Measurements from ENCODE around the gene CHCHD6. TPM values are rescaled to one million over a fixed set of nuclear protein-coding genes. Genes with fewer than 3 reads are reported as not detected.

CHCHD6 gene
- total RNA-seq, 4 donors from 2014 or later = 7.5 to 21.9 (median 16.3) TPM

GRCh38 chr3:126889276-126890201, 185.5 kb downstream of the CHCHD6 start:
- Histone ChIP-seq H3K36me3 (no peaks in the 10 kb centered on the region), H3K27me3 (no peaks in the 10 kb centered on the region), H3K4me3 (no peak overlapping the region), H3K9me3 (no peaks in the 10 kb centered on the region), H3K4me1 (no peaks in the 10 kb centered on the region), H3K27ac (no peak overlapping the region)
- no peak for TF ChIP-seq CTCF (IDR thresholded peaks at IDR 0.05)
- TF ChIP-seq POLR2A (IDR thresholded peaks at IDR 0.05) = no peak
- WGBS, 2 donors = 89 to 98% methylated on average over 5 to 8 of the region's 15 CpGs
- intact Hi-C loops (cut with DNase I) = no loop called here
- no peak for DNase-seq

GRCh38 chr3:126891141-126891540, 187.1 kb downstream of the CHCHD6 start:
- intact Hi-C loops (cut with DNase I) = no loop called here
- Histone ChIP-seq H3K4me3 (no peak overlapping the region), H3K4me1 (peaks cover 0 to 8% (median 7%) of the 10 kb centered on the region in 3 donors), H3K27me3 (no peaks in the 10 kb centered on the region), H3K36me3 (no peaks in the 10 kb centered on the region), H3K27ac (no peak overlapping the region), H3K9me3 (no peaks in the 10 kb centered on the region)
- DNase-seq = no peak
- TF ChIP-seq POLR2A (IDR thresholded peaks at IDR 0.05) = no peak
- no peak for TF ChIP-seq CTCF (IDR thresholded peaks at IDR 0.05)
- WGBS, 2 donors = 89 to 97% methylated on average over 7 of the region's 7 CpGs

- Histone ChIP-seq H3K4me1 (peaks cover 0 to 8% (median 8%) of the 10 kb centered on the region in 3 donors), H3K36me3 (no peaks in the 10 kb centered on the region), H3K4me3 (no peak overlapping the region), H3K9me3 (no peaks in the 10 kb centered on the region), H3K27me3 (no peaks in the 10 kb centered on the region), H3K27ac (no peak overlapping the region)
- 89 to 91% methylated on average over 4 to 10 of the region's 10 CpGs for WGBS, 2 donors
- intact Hi-C loops (cut with DNase I) = no loop called here
- no peak for DNase-seq
- TF ChIP-seq CTCF (IDR thresholded peaks at IDR 0.05) (no peak), POLR2A (IDR thresholded peaks at IDR 0.05) (no peak)
These were observed 187.8 kb downstream of the CHCHD6 start for GRCh38 chr3:126891791-126892190.

GRCh38 chr3:126893651-126894050, 189.6 kb downstream of the CHCHD6 start:
- WGBS, 2 donors = 88 to 100% methylated on average over 1 of the region's 2 CpGs
- Histone ChIP-seq H3K4me3 (no peak overlapping the region), H3K36me3 (no peaks in the 10 kb centered on the region), H3K27ac (no peak overlapping the region), H3K9me3 (no peaks in the 10 kb centered on the region), H3K4me1 (peaks cover 0 to 8% (median 8%) of the 10 kb centered on the region in 3 donors), H3K27me3 (no peaks in the 10 kb centered on the region)
- intact Hi-C loops (cut with DNase I) = no loop called here
- TF ChIP-seq CTCF (IDR thresholded peaks at IDR 0.05) (no peak), POLR2A (IDR thresholded peaks at IDR 0.05) (no peak)
- no peak for DNase-seq

- 90 to 94% methylated on average over 2 to 4 of the region's 4 CpGs for WGBS, 2 donors
- intact Hi-C loops (cut with DNase I) = no loop called here
- no peak overlapping the region for H3K27ac ChIP-seq
- no peaks in the 10 kb centered on the region for H3K9me3 ChIP-seq
- H3K36me3 ChIP-seq = no peaks in the 10 kb centered on the region
- H3K4me3 ChIP-seq = no peak overlapping the region
- no peaks in the 10 kb centered on the region for H3K27me3 ChIP-seq
- TF ChIP-seq CTCF (IDR thresholded peaks at IDR 0.05) (no peak), POLR2A (IDR thresholded peaks at IDR 0.05) (no peak)
- no peak for DNase-seq
- H3K4me1 ChIP-seq = peaks cover 0 to 8% (median 8%) of the 10 kb centered on the region in 3 donors
These were observed 190.4 kb downstream of the CHCHD6 start for GRCh38 chr3:126894475-126894874.
